Activated T-helper 1 cell treated with anti-CD3 and anti-CD28 coated beads, Interleukin-12 subunit alpha, Interleukin-12 subunit beta, Interleukin-2, Interleukin-4 antibody, amounts not matched to agents 30 ng/mL and 10 ng/mL and 1 ng/mL, durations not matched to agents 14 hours and 24 hours and 36 hours (primary cell): Measurements from ENCODE around the gene APPL2. TPM values are rescaled to one million over a fixed set of nuclear protein-coding genes. Genes with fewer than 3 reads are reported as not detected.

Source experiments
- DNase-seq: peaks from one replicate; pipeline ENCODE4 v3.0.0; 2021; ENCODE audit warnings: low spot score
- H3K27ac Mint-ChIP-seq: one replicate; pipeline ENCODE4 v1.8.0; 2021; ENCODE audit warnings: mild to moderate bottlenecking, mixed read lengths
- H3K27me3 Mint-ChIP-seq: one replicate; pipeline ENCODE4 v1.8.0; 2022; ENCODE audit warnings: mild to moderate bottlenecking, moderate library complexity, mixed read lengths; ENCODE audit not compliant: insufficient read depth
- H3K36me3 Mint-ChIP-seq: one replicate; pipeline ENCODE4 v1.8.0; 2021; ENCODE audit warnings: low read depth, mixed read lengths
- H3K4me1 Mint-ChIP-seq: one replicate; pipeline ENCODE4 v1.8.0; 2021; ENCODE audit warnings: low read depth, mixed read lengths
- H3K4me3 Mint-ChIP-seq: one replicate; pipeline ENCODE4 v1.8.0; 2021; ENCODE audit warnings: mild to moderate bottlenecking, moderate library complexity, mixed read lengths
- H3K9me3 Mint-ChIP-seq: one replicate; pipeline ENCODE4 v1.8.0; 2021; ENCODE audit warnings: mixed read lengths
- intact Hi-C: fragments of 100-400 bp; cut with micrococcal nuclease; formaldehyde crosslinking; loops from one replicate; pipeline ENCODE4 v1.15.1; 2024
- total RNA-seq: library from RNA; stranded (reverse); gene quantifications from 2 replicates; pipeline ENCODE4 v1.2.3, GENCODE V29; 2022

Gene APPL2
- total RNA-seq, 1 donor from 2014 or later = 27.8 TPM

DNA sequence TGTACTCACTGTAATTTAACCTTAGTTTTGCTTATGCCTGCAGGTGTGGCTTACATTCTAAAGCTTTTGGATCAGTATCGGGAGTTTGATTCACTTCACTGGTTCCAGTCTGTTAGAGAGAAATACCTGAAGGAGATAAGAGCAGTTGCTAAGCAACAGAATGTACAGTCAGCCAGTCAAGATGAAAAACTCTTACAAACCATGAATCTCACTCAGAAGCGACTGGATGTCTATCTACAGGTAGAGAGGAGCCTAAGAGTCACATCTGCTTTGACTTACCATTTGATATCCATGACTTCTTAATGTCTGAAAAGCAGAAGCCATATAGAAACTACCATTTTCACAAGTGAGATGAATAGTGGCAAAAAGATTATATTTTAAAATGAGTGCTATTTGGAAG, 71.9 kb downstream of the APPL2 start:
- intact Hi-C loops = no loop called here
- Mint-ChIP-seq H3K4me1 (no peaks in the 10 kb centered on the region), H3K27ac (no peak overlapping the region), H3K27me3 (no peaks in the 10 kb centered on the region), H3K36me3 (peaks cover 30% of the 10 kb centered on the region), H3K9me3 (no peaks in the 10 kb centered on the region), H3K4me3 (no peak overlapping the region)
- DNase-seq = no peak

DNA sequence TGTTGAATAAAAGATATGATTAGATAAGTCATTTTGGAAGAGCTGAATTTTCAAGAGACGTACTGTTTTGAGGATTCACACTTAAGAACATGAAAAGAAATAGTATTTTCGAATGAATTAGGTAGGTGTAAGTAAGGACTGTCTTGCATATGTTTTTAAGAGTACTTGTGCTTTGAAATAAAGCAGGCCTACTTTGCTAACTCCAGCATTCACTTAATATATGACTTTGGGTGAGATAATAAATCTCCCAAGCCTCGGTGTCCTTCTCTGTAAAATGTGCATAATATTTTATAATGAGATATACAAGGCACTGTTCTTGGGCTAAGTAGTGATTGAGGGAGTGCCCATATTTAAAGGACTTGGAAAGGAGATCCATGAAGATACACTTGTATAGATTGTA, 73.8 kb downstream of the APPL2 start:
- Mint-ChIP-seq H3K4me3 (no peak overlapping the region), H3K9me3 (no peaks in the 10 kb centered on the region), H3K36me3 (peaks cover 31% of the 10 kb centered on the region), H3K27me3 (no peaks in the 10 kb centered on the region), H3K4me1 (no peaks in the 10 kb centered on the region), H3K27ac (no peak overlapping the region)
- no peak for DNase-seq
- intact Hi-C loops = no loop called here

DNA sequence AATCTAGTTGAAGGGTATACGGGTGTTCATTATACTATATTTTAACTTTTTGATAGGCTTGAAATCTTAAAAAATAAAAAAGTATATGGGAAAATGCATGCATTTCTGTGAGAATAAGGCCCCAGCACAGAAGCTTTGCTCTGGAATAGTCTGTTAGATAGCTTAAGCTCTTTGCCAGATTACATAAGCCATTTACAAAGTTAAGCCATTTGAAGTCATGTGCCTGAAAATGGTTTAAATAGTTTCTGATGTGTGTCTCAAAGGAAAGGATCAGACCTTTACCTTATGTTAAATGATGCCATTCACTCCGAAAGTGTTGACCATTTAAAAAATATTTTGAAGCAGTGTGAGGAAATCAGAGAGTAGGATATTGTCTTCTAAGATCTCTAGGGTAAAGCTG, 77.1 kb downstream of the APPL2 start:
- Mint-ChIP-seq H3K36me3 (peaks cover 41% of the 10 kb centered on the region), H3K27me3 (no peaks in the 10 kb centered on the region), H3K4me1 (no peaks in the 10 kb centered on the region), H3K4me3 (no peak overlapping the region), H3K9me3 (no peaks in the 10 kb centered on the region), H3K27ac (no peak overlapping the region)
- DNase-seq = no peak
- intact Hi-C loops = no loop called here

DNA sequence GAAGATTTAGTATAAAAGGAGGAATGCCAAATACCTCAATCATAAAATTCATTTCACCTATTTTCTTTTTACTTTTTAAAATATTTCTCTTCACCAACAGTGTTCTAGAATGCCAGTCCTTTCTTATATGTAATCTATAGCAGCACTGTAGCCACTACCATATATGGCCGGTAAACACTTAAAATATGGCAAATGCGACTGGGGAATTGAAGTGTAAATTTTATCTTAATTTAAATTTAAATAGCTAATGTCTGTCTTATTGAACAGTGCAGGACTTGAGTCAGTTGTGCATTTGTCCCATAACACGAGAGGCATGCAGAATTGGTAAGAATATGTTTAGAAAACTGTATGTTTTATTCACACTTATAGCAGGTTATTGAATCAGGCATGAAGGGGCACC, 78.4 kb downstream of the APPL2 start:
- Mint-ChIP-seq H3K36me3 (peaks cover 39% of the 10 kb centered on the region), H3K27ac (no peak overlapping the region), H3K27me3 (no peaks in the 10 kb centered on the region), H3K4me3 (no peak overlapping the region), H3K9me3 (no peaks in the 10 kb centered on the region), H3K4me1 (no peaks in the 10 kb centered on the region)
- no peak for DNase-seq
- intact Hi-C loops = no loop called here

DNA sequence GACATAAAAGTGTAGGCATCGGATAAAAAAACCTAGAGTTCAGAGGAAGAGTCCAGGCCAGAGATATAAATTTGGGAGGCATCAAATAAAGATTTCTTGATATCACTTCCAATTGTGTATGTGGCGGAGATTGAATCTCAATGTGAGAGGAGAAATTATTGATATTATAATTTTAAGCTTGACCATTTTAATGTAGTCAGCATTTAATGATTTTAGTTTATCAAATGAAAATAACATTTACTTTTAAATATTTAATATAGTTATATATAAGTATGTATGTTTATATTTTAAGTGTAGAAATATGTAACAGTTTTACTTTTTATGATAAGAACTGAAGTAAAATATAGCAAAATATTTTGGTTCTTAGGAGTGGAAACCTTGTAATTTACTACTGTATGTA, 79.7 kb downstream of the APPL2 start:
- H3K4me1 Mint-ChIP-seq = no peaks in the 10 kb centered on the region
- no peak overlapping the region for H3K4me3 Mint-ChIP-seq
- no peaks in the 10 kb centered on the region for H3K9me3 Mint-ChIP-seq
- no peak overlapping the region for H3K27ac Mint-ChIP-seq
- no peaks in the 10 kb centered on the region for H3K27me3 Mint-ChIP-seq
- no peak for DNase-seq
- intact Hi-C loops = no loop called here
- H3K36me3 Mint-ChIP-seq = peaks cover 38% of the 10 kb centered on the region

DNA sequence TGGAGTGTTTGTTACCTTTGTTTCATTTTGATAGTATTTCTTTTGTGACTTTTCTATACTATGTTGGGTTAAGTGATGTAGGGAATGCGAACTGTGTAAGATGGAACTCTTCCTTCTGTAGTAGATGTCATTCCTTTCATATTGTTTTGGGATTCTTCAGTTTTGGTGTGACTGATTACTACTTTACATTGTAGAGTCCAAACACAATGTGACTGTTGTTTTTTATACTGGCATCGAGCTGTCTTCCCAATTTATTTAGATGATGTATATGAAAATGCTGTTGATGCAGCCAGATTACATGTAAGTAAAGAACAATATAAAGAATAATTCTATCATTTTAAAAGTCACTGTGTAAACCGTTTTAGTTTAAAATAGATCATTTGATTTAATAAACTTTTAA, 93.7 kb downstream of the APPL2 start:
- intact Hi-C loops = no loop called here
- H3K36me3 Mint-ChIP-seq = peaks cover 40% of the 10 kb centered on the region

DNA sequence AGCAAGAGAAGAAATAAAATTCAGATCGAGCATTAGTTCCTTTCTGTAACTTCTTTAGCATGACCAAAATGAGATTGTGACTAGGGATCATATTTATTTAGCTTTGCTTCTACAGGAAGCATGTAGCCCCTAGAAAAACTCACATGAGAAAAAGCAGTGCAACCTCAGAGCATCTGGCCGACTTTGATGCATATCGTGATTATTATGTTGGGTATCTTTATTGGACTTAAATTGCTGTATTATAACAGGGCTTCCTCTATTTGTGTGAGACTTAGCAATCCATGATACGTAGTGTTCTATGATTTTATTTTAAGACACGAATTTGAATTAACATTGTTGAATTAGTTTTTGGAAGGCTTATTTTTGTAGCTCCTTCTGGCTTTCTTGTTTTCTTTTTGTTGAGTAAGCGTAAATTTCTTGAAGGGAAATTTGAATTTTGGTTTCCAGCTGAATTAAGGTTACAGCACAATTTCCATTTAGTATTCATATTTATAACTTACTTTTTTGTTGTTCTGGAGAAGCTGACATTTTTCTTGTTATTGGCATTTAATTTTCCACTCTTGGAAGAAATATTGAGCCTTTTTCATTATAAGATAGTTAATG, 94.6 kb downstream of the APPL2 start:
- DNase-seq = no peak
- intact Hi-C loops = no loop called here
- H3K4me1 Mint-ChIP-seq = peaks cover 9% of the 10 kb centered on the region
- peaks cover 42% of the 10 kb centered on the region for H3K36me3 Mint-ChIP-seq
- H3K9me3 Mint-ChIP-seq = no peaks in the 10 kb centered on the region
- no peak overlapping the region for H3K27ac Mint-ChIP-seq
- H3K4me3 Mint-ChIP-seq = no peak overlapping the region
- H3K27me3 Mint-ChIP-seq = no peaks in the 10 kb centered on the region

More for the DNA sequence above, 93.7 kb downstream of the APPL2 start:
- H3K4me1 Mint-ChIP-seq = peaks cover 6% of the 10 kb centered on the region
- H3K27me3 Mint-ChIP-seq = no peaks in the 10 kb centered on the region
- H3K27ac Mint-ChIP-seq = no peak overlapping the region
- H3K4me3 Mint-ChIP-seq = no peak overlapping the region
- H3K9me3 Mint-ChIP-seq = no peaks in the 10 kb centered on the region
- no peak for DNase-seq

DNA sequence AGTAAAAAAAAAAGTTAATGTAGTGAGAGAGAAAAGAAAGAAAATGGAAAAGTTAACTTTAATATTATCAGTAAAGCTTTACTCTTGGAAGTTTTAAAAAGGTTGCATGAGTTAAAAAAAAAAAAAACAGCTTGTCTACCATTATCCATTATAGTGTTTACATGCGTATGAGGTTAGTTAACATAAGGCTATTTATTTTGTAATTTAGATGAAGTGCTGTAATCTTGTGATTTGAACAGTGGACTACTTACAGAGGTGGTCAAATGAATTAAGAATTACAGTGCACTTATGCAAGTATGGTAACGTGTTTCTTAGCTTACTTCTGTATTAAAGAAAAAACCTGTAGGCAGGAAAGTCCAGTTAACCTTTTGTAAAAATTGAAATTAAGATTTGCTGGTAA, 97.7 kb downstream of the APPL2 start:
- H3K4me1 Mint-ChIP-seq = peaks cover 9% of the 10 kb centered on the region
- no peaks in the 10 kb centered on the region for H3K9me3 Mint-ChIP-seq
- intact Hi-C loops = no loop called here
- no peak for DNase-seq
- no peak overlapping the region for H3K4me3 Mint-ChIP-seq
- H3K27me3 Mint-ChIP-seq = no peaks in the 10 kb centered on the region
- peaks cover 46% of the 10 kb centered on the region for H3K36me3 Mint-ChIP-seq
- no peak overlapping the region for H3K27ac Mint-ChIP-seq

Other genes starting within 250 kb of the APPL2 start
- 28.0 and 40.0 TPM in 2 replicates for gene NOPCHAP1, start 249.9 kb downstream of the APPL2 start, total RNA-seq
- 1.1 and 1.5 TPM in 2 replicates for gene ALDH1L2, start 151.7 kb downstream of the APPL2 start, total RNA-seq
- gene WASHC4, start 128.4 kb downstream of the APPL2 start, total RNA-seq = 34.5 and 36.3 TPM in 2 replicates
- 87.8 and 93.4 TPM in 2 replicates for gene C12orf75, start 94.5 kb upstream of the APPL2 start, total RNA-seq